Measurements from ENCODE around the gene PAPOLB.

Gene PAPOLB

GRCh38 chr7:4820405-4820966 lies 41.3 kb downstream of the PAPOLB start:
- DNase-seq, result no peak

DNA sequence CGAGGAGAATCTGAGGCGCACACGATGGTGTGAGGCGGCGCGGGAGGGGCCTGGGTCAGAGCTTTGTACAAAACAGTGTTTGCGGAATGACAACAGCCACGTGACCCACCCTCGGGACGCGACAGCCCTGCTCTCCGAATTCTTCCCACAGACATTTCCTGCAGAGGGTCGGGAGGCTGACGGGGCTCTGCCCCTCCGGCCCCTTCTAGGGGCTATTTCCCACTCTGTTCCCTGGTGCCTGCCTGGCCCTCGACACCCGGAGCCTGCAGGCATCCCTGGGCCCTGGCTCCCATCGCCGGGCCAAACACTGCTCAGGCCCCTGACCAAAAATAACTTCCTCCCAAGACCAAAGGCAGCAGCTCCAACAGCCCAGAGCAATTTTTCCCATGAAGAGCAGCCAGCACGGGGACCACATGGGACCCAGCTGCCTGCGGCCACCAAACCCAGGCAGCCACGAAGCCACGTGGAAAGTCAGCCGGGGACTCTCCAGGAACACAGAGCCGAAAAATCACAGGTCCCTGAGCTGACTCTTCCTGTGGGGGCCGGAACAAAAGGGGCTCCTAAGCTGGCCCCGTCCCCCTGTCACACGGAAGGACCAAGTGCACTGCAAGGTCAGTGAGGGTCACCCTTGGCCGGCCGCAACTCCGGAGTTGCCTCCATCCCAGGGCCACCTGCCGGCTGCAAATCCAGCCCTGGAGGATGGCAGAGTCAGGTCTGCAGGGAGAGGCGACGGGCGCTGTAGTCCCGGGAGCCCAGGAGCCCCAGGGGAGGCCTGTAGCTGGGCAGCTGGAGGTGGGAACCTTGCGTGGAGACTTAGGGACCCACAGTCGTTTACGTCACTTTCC lies 42.0 kb downstream of the PAPOLB start:
- DNase-seq, result no peak

DNA sequence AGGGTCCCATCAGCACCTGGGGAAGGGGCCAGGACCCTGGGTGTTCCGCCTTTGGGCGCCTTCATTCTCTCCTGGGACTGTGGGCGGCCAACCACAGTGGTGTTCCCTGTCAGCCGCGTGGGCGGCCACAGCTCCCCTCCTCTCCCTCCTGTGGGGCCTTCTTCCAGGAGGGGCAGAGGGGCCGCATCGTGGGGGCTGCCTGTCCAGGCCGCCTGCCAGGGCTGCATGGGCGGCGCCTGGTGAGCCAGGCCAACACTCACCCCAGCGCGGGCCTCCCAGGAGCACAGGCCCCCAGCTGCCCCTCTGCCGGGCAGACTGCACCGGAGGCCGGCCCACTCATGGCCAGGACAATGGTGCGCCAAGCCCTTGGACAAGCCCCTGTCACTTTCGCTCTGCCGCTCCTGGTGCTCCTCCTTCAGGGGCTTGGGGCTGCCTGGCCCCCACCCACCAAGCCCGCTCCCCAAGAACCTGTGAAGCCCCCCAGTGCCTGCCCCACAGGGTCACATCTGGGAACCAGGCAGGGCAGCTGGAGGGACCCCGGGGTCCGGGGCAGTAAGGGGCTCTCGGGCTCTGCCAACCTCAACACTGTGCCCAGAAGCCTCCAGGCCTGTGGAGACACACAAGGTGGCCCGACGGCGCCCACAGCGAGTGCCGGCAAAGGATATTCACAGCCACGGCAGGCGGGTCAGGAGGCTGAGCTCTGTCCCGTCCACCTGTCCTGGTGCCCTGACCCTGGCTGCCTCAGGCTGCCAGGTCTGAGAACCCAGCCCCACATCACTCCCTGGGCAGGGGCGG lies 43.6 kb downstream of the PAPOLB start:
- DNase-seq, result no peak

- no peak for DNase-seq
Measured at GRCh38 chr7:4817178-4817901, 44.5 kb downstream of the PAPOLB start.

DNA sequence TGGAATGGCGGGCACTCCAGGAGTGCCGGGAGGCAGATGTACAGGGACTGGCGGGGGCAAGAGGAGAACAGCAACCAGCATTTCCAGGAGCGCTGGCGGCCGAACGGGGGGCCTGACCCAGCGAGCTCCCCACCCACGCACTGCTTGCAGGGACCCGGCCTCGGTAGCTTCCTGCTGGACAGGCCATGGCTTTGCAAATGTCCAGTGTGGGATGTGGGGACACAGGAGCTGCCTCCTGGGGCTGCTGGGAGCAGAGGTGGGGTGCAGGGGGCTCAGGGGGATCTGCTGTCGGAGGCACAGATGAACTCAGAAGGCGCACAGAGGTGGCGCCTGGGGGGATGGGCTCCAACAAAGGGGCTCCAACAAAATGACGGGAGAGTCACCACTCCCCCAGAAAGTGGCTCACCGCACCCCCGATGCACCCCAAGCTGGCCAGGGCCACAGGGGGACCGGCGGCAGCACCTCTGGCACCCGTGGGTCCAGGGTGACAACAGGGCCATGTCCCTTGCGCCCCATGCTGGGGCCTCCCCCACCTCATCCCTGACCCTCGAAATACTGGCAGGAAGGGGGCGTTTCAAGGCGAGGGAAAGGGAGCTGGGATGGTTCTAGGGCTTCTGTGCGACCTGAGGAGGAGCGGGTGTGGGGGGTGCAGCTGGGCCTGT lies 45.3 kb downstream of the PAPOLB start:
- no peak for DNase-seq

DNA sequence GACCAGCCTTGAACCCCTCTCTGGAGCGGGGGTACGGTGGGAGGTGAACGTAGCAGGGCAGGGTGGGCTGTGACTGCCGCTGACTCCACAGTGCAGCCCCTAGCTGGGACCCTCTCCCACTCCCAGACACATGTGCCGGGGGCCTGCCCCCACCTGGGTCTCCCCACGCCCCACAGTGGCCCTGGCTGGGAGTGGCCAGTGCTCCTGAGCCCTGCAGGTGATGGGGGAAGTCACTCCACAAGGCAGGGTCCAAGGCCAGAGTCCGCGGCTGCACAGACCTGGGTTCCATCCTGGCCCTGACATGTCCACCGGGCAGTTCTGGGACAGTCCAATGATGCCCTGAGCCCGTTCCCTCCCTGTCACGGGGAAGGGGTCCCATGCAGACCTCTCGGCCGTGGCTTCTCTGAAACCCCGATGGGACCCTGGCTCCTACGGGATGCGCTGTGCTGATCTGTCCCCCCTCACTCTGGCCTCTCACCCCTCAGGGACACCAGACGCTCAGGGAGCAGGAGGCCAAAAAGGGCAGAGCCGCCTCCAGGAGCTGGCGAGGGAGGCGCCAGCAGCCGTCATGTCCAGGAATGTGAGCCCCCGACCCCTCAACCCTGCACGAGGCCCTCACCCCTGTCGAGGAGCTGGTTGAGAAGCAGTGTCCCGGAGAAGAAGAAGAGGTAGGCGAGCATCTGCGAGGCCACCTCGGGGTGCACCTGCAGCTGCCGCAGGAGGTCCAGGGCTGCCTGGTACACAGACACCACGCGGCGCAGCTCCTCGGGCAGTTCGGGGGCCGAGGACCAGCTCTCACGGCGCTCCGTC lies 46.0 kb downstream of the PAPOLB start:
- DNase-seq, result no peak

- no peak for DNase-seq
Measured at GRCh38 chr7:4815121-4815520, 46.7 kb downstream of the PAPOLB start.

DNA sequence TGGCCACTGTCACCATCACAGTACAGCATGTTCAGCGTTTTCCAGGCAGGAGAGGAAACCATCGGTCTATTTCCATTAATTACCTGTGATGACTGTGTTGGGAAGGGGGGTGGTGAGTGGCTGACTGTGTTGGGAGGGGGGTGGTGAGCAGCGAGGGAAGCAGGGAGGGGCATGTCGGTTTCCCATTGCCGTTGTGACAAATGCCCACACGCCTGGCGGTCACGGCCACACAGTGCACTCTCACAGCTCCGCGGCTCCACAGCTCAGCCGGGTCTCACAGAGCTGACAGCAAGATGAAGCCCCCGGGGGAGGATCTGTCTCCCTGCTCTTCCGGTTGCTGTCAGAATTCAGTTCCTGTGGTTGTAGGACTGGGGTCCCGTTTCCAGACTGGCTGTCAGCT lies 47.4 kb downstream of the PAPOLB start:
- no peak for DNase-seq

GRCh38 chr7:4809666-4810065 lies 52.2 kb downstream of the PAPOLB start:
- no peak for DNase-seq

- DNase-seq, result peak; percentile 51
Measured at GRCh38 chr7:4809091-4809591, 52.7 kb downstream of the PAPOLB start.

DNA sequence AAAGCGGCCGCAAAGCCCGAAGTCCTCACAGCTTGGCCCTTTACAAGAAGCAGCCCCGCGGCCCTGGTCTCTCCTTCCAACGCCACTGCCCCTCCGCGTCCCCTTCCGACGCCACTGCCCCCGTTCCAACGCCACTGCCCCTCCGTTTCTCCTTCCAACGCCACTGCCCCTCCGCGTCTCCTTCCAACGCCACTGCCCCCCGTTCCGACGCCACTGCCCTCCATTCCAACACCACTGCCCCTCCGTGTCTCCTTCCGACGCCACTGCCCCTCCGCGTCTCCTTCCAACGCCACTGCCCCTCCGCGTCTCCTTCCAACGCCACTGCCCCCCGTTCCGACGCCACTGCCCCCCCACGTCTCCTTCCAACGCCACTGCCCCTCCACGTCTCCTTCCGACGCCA lies 53.3 kb downstream of the PAPOLB start:
- no peak for DNase-seq

- no peak for DNase-seq
Measured at GRCh38 chr7:4808026-4808425, 53.8 kb downstream of the PAPOLB start.
